GM10248 (cell line): ENCODE results near the gene NRXN2.

Experiments used
- CTCF ChIA-PET: fragments of 300-600 bp; sonication (Branson Sonifier 250); formaldehyde crosslinking; extraction: SDS; loops from one replicate; lab custom pipeline; 2021; ENCODE audit warnings: antibody characterized with exemption; lab: Yijun Ruan, JAX
- POLR2A ChIA-PET: fragments of 350-650 bp; sonication (Branson Sonifier 250); formaldehyde crosslinking; extraction: SDS; loops from one replicate; lab custom pipeline; 2020; ENCODE audit warnings: antibody characterized with exemption; lab: Yijun Ruan, JAX
- DNase-seq: peaks from one replicate; pipeline ENCODE4 v3.0.0; 2012; ENCODE audit errors: extremely low spot score
- TF ChIP-seq, protein P1 (sequence below): IDR thresholded peaks from 2 replicates; pipeline ENCODE4 v1.5.1; 2012; ENCODE audit warnings: mild to moderate bottlenecking, low read depth; ENCODE audit errors: extremely low read depth, missing control alignments, control extremely low read depth

NRXN2 gene

DNA sequence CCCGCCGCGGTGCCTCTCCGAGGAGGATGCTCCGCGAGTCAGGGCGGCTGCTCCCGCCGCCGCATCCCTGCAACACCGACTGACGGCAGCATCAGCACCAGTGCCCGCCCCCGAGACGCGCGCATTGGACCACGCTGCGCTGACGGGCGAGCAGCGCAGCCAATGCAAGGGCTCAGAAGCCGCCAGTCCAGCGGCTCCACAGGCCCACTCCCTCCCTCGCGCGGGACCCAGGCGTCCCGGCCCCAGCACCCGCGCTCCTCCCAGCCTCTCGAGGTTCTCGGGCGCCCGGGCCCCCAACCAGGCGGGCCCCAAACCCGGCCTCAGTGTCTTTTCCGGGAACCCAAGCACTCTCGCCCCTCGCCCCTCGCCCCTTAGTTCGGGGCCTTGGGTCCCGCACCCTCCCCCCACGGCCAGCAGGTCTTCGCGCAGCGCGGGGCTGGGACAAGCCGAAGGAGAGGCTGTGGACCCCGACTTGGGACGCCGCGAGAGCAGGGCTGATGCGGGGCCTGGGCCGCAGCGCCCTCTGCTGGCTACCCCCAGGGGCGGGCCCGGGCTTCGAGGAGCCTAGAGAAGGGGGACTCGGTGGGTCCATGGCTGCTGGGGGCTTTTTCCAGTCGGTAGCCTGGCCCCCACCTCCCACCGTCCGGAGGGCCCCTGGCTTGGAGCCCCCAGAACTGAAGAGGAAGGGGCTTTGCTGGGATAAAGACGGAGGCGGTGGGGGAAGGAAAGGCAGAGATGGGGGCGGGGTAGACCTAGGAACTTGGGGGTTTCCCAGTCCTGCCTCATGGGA, at the start of gene NRXN2:
NRXN2 (minus strand) TSS at position 81 of the 790 bp plus-strand sequence. CDS start 9,498 bp downstream, outside the sequence.
- TF ChIP-seq, protein P1, sequence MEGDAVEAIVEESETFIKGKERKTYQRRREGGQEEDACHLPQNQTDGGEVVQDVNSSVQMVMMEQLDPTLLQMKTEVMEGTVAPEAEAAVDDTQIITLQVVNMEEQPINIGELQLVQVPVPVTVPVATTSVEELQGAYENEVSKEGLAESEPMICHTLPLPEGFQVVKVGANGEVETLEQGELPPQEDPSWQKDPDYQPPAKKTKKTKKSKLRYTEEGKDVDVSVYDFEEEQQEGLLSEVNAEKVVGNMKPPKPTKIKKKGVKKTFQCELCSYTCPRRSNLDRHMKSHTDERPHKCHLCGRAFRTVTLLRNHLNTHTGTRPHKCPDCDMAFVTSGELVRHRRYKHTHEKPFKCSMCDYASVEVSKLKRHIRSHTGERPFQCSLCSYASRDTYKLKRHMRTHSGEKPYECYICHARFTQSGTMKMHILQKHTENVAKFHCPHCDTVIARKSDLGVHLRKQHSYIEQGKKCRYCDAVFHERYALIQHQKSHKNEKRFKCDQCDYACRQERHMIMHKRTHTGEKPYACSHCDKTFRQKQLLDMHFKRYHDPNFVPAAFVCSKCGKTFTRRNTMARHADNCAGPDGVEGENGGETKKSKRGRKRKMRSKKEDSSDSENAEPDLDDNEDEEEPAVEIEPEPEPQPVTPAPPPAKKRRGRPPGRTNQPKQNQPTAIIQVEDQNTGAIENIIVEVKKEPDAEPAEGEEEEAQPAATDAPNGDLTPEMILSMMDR: peak; percentile 86
- CTCF ChIA-PET: interaction anchor here (1.2 to 3.1 kb wide), 2 partner anchors 28 to 35 kb away, joined by 3 to 16 read pairs; no protein-coding TSS in a partner anchor
- POLR2A ChIA-PET: interaction anchor here (0.6 kb wide), 1 partner anchor 211 kb away, joined by 4 read pairs; no protein-coding TSS in a partner anchor
- DNase-seq: peak; percentile 96

GRCh38 chr11:64772303-64773018, 49.5 kb upstream of the NRXN2 start:
- CTCF ChIA-PET: interaction anchor here (1.1 to 2.4 kb wide), 6 partner anchors 12 to 242 kb away, joined by 3 to 7 read pairs (median 6); partner anchors contain the start of genes PYGM and RASGRP2
- peak; percentile 24 for DNase-seq
- TF ChIP-seq, protein P1: no peak
- POLR2A ChIA-PET: interaction anchor here (0.6 to 2.4 kb wide), 4 partner anchors 9 to 105 kb away, joined by 3 to 10 read pairs (median 6); partner anchors contain the start of gene EHD1

GRCh38 chr11:64771861-64772260, 48.9 kb upstream of the NRXN2 start:
- CTCF ChIA-PET: interaction anchor here (1.1 to 2.4 kb wide), 7 partner anchors 10 to 243 kb away, joined by 3 to 7 read pairs (median 3); partner anchors contain the start of gene PYGM
- DNase-seq: peak; percentile 42
- TF ChIP-seq, protein P1: no peak
- POLR2A ChIA-PET: interaction anchor here (0.7 to 2.4 kb wide), 3 partner anchors 8 to 106 kb away, joined by 3 to 10 read pairs (median 7); partner anchors contain the start of gene EHD1

DNA sequence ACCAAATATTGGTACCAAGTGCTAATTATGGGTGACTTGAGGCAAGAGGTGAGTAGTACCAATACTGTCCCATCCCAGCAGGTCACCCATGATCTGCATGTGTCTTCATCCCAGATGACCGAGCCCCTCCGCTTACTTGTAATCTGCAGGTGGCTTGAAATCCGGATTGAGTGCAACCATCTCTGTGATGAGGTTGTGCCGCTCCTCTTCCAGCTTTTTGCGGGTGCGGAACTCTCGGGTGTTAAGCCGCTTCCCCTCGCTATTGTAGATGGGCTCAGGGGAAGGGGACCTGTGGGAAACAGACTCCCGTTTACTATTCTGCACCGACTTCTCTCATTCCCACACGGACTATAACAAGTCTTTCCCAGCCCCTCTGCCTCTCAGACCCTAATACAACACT, 47.1 kb upstream of the NRXN2 start:
- TF ChIP-seq, protein P1: no peak
- POLR2A ChIA-PET: interaction anchor here (1.0 to 1.6 kb wide), 2 partner anchors 9 to 10 kb away, joined by 3 to 4 read pairs; no protein-coding TSS in a partner anchor
- no peak for DNase-seq
- CTCF ChIA-PET: interaction anchor here (2.4 kb wide), 1 partner anchor 23 kb away, joined by 7 read pairs; no protein-coding TSS in a partner anchor

- DNase-seq: no peak
- CTCF ChIA-PET: interaction anchor here (1.0 kb wide), 1 partner anchor 22 kb away, joined by 3 read pairs; no protein-coding TSS in a partner anchor
- POLR2A ChIA-PET: interaction anchor here (0.6 kb wide), 1 partner anchor 81 kb away, joined by 3 read pairs; no protein-coding TSS in a partner anchor
- TF ChIP-seq, protein P1: no peak
Measured at GRCh38 chr11:64769283-64769682, 46.3 kb upstream of the NRXN2 start.
